ENCODE results near the gene CDS1.
"Not testable (repeated sequence)": the region's sequence is repeated elsewhere in the genome, so short reads cannot be mapped to it uniquely, and the experiment has no call there.

The CDS1 gene

DNA sequence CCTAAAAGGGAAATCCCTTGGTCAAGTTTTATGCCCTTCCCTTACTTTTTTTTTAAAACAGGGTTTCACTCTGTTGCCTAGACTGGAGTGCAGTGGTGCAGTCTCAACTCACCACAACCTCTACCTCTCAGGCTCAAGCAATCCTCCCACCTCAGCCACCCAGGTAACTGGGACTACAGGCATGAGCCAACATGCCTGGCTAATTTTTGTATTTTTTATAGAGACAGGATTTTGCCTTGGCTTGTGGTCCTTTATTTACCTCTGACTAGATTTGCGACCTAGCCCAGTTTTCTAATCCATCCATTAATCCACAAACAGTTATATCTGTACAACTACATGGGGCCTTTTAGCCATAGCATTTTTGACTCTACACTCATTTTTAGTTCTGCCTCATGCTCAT, 23.7 kb downstream of the CDS1 start:
- H3K4me3 ChIP-seq (ENCODE audit: low read depth, low read length): no peak overlapping the region

DNA sequence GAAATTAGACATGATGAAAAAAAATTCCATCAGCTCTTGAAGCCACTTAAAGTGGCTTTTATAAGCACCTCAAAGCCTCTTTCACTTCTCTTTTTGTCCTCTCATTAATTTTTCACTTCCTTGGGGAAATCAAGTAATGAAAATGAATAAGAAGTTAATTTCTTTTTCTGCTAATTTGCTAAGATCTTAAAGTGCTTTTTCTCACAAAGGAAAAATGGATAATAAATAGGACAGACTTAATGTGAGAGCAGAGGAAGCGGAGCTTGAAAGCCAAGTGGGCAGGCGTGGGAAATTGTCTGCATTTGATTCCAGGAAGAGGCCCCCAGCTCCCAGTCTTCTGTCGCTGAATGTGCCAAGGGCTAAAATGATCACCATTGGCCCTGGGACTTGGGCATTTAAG, 28.6 kb downstream of the CDS1 start:
- H3K4me3 ChIP-seq (ENCODE audit: low read depth, low read length): no peak overlapping the region

DNA sequence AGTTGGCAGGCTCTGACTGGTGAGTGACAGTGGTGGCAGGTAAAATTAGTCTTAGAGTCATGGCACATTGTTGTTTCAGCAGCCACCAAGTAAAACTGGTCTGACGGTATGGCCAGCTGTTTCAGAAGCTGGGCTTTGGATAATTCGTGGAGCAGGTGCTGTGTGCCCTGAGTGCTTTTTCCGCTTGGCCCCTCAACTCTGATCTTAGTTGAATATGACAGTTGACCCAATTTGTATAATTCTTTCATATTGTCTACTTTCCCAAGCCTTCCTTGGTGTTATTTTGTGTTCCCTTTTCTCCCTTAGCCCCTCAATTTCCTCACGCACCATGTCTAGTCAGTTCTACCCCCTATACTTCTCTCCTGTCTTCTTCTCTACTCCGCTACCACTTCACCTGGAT, 32.0 kb downstream of the CDS1 start:
- H3K4me3 ChIP-seq (ENCODE audit: low read depth, low read length): no peak overlapping the region

DNA sequence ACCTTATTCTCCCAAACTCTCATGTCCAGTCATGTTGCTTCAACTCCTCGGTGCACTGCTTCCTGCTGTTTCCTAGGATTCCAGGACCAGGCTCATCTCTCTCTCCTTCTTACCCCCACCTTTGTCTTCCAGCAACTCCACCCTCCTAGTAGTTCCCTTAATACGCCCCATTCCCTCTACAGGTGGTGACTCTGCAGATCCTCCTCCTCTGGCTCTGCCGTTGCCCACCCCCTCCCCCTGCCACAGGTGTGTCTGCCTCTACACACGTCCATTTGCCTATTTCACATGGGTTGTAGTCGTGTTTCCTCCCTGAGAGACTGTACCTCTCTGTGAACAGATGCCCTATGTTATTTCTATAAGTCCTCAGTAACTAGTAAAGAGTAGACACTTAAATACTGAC, 32.4 kb downstream of the CDS1 start:
- H3K4me3 ChIP-seq (ENCODE audit: low read depth, low read length): no peak overlapping the region

DNA sequence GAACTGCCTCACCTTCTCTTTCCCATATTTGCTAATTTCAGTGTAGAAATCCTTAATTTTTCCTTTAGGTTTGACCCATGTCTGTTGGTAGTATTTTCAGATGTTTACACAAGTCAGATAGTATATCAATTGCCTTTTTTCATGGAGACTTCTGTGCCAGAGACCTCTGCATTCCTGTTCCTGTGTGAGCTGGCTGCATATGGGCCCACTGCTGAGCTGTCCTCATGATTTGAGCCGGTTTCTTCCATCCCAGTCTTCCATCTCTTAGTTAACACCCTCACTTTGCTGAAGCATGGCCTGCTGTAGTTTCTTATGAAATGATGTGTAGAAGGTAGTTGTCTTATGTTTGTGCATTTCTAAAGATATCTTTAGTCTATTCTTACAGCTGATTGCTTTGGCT, 40.0 kb downstream of the CDS1 start:
- no peak overlapping the region for H3K4me3 ChIP-seq (ENCODE audit: low read depth, low read length)

DNA sequence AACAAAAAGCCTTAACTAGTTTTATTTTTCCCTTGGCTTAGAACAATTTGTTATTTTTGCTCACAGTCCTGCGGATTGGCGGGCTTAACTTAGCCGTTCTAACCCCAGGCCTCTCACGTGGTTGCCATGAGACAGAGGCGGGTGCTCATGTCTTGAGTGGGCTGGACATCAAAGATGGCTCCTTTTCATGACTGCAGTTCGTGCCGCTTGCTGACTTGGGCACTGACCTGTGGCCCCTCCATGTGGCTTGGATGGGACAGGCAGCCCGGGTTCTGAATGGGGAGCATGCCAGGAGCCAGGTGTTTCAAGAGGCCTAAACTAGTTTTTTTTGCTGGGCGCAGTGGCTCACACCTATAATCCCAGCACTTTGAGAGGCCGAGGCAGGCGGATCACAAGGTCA, 40.7 kb downstream of the CDS1 start:
- no peak overlapping the region for H3K4me3 ChIP-seq (ENCODE audit: low read depth, low read length)

DNA sequence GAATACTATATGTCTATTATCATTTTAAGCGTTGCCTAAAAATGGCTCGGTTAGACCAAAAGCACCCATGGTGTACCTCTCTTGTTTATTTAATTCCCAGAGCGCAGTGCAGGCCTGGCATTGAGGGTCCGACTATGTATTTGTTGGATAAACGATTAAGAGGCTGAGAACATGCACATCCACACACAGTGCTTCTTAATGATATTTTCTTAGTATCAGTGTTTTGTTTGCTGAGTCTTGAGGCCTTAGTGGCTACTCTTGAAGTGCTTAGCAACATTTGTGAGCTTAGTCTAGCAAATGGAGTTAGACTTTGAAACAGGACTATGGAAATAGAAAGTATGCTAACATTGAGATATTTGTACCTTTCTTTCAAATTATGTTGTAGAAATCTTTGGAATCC, 43.7 kb downstream of the CDS1 start:
- no peak overlapping the region for H3K4me3 ChIP-seq (ENCODE audit: low read depth, low read length)

DNA sequence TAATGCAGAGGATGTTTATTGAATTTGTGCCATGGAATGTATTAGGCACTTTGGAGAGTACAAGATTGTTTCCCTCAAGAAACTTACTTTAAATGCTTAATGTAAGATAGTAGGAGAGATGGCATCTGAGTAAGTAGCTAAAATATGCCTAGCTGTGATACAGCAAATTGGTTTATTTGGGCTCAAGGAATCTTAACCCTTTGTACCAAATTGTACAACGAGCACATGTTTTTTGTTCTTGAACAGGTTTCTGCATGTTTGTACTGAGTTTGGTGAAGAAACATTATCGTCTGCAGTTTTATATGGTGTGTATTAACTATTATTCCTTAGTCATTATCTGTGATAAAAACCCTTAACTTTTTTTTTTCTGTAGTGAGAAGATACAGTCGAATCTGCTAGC, 48.6 kb downstream of the CDS1 start:
- no peak overlapping the region for H3K4me3 ChIP-seq (ENCODE audit: low read depth, low read length)

DNA sequence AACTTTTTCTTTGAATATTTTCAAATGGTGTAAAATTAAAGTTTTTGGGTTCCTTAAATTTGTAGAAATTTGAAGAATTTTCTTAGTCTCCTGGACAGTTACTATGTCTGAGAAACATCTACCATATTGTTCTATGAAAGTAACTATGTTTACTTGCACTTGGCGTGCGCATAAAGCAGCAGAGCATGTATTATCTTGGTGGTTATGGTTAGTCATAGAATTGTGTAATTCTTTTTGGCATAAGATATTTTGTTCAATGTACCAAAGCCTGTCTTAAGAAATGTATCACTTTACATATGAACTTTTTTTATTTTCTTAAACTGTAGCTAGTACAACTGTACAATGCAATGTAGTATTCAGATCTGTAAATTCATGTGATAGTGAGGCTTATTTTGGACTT, 49.2 kb downstream of the CDS1 start:
- H3K4me3 ChIP-seq (ENCODE audit: low read depth, low read length): no peak overlapping the region

DNA sequence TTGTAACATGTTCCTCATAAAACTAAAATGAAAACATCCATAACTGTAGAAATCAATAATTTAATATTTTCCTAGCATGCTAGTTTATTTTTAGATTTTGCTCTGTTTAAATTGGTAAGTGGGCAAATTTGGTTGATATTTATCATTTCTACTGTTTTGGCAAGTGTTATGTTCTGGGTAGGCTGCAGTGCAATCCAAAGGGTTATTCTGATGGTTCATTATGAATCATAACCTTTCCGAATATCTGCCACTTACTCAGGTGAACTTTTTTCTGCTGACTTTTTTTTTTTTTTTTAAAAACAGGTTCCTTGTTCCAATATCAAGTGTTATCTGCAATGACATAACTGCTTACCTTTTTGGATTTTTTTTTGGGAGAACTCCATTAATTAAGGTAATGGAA, 52.0 kb downstream of the CDS1 start:
- H3K4me3 ChIP-seq (ENCODE audit: low read depth, low read length): no peak overlapping the region

DNA sequence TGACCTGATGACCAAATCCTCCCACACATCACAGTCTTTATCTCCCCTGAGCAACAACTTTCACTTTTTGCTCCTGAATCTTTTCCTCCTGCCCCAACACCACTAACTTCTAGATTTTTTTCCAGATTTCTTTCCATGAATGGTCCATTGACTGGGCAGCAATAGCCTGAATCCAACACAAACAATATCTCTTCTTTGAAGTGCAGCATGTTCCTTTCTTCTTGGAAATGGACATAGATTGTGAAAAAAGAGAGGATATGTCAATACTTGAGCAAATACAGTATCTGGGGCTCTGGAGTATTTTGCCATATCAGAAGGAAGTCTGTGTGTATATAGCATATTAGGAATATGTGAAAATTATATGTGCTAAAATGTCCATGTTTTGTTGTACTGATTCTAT, 55.2 kb downstream of the CDS1 start:
- no peak overlapping the region for H3K4me3 ChIP-seq (ENCODE audit: low read depth, low read length)

DNA sequence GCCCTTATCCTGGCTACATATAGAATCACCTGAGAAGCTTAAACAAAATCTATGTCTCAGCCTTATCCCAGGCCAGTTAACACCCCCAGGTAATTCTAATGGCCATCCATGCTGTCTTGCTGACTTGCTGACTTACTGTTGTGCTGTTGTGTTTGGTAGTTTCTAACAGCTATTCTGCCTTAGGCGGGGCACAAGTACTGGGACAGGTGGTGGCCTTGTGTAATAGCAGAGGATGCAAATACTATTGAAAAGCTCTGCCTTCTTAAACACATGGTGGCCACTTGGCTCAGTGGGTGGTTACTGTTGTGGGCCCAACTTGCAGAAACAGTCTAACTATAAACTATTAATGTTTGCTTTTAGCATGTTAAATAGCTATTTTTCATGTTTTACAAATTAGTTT, 56.2 kb downstream of the CDS1 start:
- no peak overlapping the region for H3K4me3 ChIP-seq (ENCODE audit: low read depth, low read length)

DNA sequence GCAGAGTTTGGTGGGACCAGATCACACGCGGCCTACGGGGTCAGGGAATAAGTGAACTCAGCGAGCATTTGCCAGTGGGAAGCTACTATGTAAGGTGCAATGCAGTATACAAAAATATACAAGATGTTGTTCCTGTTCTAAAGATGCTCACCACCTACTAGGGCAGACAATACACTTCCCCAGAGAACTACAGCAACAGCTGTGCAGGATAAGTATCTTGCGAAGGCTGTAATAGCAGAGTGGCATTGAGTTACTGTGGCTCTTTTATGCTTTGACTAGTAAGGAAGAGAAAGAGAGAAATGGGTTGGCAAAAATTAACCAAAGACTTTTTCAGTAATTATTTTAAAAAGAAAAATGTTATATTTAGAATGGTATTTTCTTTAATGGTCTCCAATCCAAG, 61.2 kb downstream of the CDS1 start:
- no peak overlapping the region for H3K4me3 ChIP-seq (ENCODE audit: low read depth, low read length)

DNA sequence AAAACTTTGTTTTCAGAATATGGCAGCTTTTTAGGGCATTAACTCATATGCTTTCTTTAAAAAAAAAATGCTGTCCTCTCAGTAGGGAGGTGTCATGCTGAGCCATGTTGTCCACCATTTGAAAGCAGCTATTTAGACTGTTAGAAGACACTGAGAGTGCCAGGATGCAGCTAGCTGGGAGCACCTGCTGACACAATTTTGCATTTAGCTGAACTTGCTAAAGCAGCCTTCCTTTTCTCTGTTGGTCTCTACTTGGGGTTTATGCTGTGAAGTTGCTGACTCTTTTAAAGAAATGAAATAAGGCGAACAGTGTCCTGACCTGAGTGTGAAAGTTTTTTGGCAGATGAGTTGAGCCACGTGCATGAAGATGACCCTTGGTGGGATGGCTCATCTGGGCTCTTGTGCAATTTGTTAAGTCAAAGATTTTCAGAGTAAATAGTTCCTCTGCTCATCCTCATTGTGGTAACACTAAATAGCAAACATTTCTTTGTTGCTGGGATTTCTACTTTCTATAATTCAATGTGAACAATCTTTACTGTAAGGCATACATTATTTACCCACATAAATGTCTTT, 64.5 kb downstream of the CDS1 start:
- no peak overlapping the region for H3K4me3 ChIP-seq (ENCODE audit: low read depth, low read length)

DNA sequence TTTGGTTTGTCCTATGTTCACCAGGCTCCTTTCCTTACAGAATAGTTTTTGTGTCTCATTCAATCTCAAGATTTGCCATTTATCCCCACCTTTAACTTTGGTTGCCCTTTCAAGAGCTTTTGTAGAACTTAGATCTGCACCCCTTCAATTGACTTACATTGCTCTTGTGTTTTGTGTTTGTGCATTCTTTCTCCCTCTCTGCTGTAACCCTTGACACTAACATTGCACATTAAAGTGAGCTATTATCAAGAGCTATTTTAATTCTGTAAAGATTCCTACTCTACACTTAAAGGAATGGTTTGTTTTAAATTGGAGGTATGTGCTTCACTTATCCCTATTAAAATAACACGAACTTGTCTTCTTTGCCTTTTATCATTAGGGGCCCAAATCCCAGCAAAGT, 65.3 kb downstream of the CDS1 start:
- no peak overlapping the region for H3K4me3 ChIP-seq (ENCODE audit: low read depth, low read length)

DNA sequence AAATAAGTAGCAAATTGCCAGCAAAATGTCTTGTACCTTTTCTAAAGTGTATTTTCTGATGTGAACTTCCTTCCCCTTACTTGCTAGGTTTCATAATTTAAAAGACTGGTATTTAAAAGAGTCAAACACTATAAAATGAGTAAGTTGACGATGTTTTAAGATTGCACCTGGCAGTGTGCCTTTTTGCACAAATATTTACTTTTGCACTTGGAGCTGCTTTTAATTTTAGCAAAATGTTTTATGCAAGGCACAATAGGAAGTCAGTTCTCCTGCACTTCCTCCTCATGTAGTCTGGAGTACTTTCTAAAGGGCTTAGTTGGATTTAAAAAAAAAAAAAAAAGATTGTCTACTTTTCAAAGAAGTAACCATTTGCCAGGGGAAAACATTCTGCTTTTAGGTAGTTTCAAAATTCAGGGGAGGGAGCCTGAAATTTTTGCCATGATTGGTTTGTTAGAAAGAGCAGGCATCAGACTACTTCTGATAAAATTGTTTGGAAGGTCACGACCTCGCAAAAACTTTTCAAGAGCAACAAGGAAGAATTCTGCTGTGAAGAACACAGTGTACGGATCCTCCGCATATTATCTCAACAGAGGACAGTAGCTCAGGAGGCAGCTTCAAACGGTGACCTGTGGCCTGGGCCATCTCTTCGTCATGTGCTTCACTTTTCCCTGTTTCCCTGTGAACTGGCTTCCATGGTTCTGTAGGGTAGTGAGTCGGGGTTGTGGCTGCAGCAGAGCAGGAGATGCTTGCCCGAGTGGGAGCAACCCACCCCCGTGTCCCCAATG, 66.1 kb downstream of the CDS1 start:
- H3K4me3 ChIP-seq (ENCODE audit: low read depth, low read length): no peak overlapping the region

DNA sequence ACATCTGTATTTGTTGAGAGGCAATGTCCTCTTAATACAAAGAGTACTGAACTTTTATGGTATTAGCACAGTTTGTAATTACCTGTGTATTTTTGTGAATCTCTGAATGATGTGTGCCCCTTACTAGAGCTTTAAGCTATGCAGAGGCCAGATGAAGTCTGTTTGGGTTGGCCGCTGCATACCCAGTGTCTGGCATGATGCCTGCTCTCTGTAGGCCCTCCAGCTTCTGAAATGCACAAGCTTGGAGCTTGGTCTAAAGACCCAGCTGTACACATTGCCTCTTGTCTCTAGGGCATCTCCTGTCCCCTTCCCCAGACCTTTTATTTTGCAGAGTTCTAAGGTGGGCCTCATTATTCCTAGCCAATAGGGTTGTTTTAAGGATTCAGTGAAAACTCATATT, 68.6 kb downstream of the CDS1 start:
- H3K4me3 ChIP-seq (ENCODE audit: low read depth, low read length): no peak overlapping the region

DNA sequence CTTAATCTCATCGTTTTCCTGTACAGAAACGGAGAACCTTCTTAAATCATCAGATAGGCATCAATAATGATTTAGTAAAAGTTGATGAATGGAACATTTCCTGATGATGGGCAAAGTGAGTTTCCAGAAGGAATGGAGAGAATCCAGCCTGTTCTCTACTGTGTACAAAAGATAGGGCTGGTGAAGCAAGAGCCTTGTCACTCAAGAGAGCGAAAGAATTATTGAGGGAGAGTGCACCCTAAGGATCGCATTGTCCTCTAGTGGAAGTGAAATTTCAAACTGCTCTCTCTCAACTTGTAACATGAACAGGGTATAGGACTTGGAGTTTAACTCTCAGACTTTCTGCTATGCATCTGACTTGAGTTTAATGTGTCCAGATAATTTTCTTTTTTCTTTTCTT, 69.6 kb downstream of the CDS1 start:
- H3K4me3 ChIP-seq (ENCODE audit: low read depth, low read length): no peak overlapping the region

DNA sequence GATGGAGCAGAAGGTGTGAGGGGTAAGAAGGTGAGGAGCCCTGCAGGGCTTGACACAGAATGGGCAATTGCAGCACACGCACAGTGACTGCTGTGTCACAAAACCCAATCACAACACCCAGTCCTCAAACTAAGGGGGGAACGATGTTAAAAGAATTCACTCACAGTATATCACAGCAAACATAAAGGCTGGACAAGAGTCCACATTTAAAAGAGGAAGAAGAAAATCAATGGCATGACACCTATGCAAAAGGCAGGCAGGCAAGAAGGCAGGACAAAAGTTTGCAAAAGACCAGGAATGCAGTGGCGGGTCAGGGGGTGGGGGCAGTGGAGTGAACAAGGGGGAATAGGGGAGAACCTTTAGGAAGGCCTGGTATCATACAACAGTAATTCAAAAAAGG, 77.7 kb downstream of the CDS1 start:
- no peak overlapping the region for H3K4me3 ChIP-seq (ENCODE audit: low read depth, low read length)

DNA sequence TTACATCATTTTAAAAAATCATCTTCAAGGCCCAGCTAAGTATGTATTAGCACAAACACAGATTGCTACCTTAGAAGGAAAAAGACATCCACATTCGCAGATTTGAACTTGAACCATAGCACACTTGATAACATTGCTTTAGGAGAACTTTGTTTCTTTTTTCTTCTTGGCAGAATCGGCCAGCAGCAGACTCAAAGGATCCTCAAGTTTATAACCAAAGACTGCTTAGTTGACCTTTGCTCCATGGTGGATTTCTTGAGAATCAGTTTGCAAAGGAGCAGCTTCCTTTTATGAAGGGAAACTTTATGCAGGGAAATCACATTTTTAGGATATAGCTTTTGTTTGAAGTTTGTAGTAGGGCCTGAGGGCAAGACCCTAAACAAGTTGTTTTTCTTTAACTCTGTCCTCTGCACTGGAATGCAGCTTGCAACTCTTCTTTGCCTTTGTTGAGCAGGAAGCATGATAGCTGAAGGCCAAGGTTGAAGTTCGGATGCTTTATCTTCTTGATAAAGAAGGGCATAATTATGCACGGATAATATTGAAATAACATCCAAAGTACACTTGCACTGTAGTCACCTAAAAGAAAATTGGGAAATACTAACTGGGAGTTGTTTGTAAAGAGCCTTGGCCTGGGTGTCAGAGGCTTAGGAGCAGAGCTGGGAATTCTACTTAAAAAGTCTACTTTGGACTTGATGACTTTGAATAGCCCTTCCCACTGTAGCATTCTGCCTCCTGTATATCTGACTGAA, 78.4 kb downstream of the CDS1 start:
- no peak overlapping the region for H3K4me3 ChIP-seq (ENCODE audit: low read depth, low read length)

DNA sequence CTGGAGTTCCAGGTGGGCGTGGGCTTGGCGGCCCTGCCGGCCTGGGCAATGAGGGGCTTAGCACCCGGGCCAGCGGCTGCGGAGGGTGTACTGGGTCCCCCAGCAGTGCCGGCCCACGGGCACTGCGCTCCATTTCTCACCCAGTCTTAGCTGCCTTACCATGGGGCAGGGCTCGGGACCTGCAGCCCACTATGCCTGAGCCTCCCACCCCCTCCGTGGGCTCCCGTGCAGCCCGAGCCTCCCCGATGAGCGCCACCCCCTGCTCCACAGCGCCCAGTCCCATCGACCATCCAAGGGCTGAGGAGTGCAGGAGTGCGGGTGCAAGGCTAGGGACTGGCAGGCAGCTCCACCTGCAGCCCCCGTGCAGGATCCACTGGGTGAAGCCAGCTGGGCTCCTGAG, 81.8 kb downstream of the CDS1 start:
- not testable (repeated sequence) for H3K4me3 ChIP-seq (ENCODE audit: low read depth, low read length)

DNA sequence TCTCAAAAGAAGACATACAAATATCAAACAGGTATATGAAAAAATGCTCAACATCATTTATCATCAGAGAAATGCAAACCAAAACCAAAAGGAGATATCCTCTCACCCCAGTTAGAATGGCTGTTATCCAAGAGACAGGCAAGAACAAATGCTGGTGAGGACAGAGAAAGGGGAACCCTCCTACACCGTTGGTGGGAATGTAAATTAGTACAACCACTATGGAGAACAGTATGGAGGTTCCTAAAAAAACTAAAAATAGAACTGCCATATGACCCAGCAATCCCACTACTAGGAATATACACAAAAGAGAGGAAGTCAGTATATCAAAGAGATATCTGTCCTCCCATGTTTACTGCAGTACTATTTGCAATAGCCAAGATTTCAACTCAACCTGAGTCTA, 83.5 kb downstream of the CDS1 start:
- no peak overlapping the region for H3K4me3 ChIP-seq (ENCODE audit: low read depth, low read length)
